Tibial nerve (tissue), 4 donors: ENCODE measurements around the gene SIN3A. TPM values are rescaled to one million over a fixed set of nuclear protein-coding genes. Genes with fewer than 3 reads are reported as not detected.
"Not testable (repeated sequence)": the region's sequence is repeated elsewhere in the genome, so short reads cannot be mapped to it uniquely, and the experiment has no call there.

Source experiments
- DNase-seq, 2 donors: peaks; one replicate each; pipeline ENCODE4 v3.0.0-alpha.2; 2019; ENCODE audit warnings: low spot score in 2 of 2
- H3K27ac ChIP-seq, 4 donors: fragments of 200-600 bp; sonication (generic) in 3 of 4; one replicate each; pipeline ENCODE4 v1.5.1; 2017 to 2019; ENCODE audit warnings: mild to moderate bottlenecking in 1 of 4
- H3K27me3 ChIP-seq, 2 donors: fragments of 200-600 bp; sonication (generic) in 1 of 2; one replicate each; pipeline versions ENCODE4 v1.5.1 to v1.6.0; 2017 to 2019
- H3K36me3 ChIP-seq, 3 donors: fragments of 200-600 bp; sonication (generic); one replicate each; pipeline ENCODE4 v1.5.1; 2018 to 2019
- H3K4me1 ChIP-seq, 4 donors: fragments of 200-600 bp; sonication (generic) in 3 of 4; one replicate each; pipeline ENCODE4 v1.5.1; 2017 to 2019
- H3K4me3 ChIP-seq, 4 donors: fragments of 200-600 bp; sonication (generic) in 3 of 4; one replicate each; pipeline ENCODE4 v1.5.1; 2017 to 2019; ENCODE audit warnings: mild to moderate bottlenecking in 1 of 4, moderate library complexity in 1 of 4
- H3K9me3 ChIP-seq, 4 donors: fragments of 200-600 bp; sonication (generic) in 3 of 4; one replicate each; pipeline ENCODE4 v1.5.1; 2017 to 2019
- EP300 ChIP-seq, 2 donors: sonication (generic); formaldehyde crosslinking; IDR thresholded peaks; one replicate each; pipeline ENCODE4 v1.6.1; 2017; ENCODE audit warnings: antibody characterized with exemption in 2 of 2, mild to moderate bottlenecking in 1 of 2
- POLR2A ChIP-seq, 2 donors: fragments of 450-650 bp; IDR thresholded peaks; one replicate each; pipeline ENCODE4 v1.6.1; 2017; ENCODE audit warnings: antibody characterized with exemption in 2 of 2, mild to moderate bottlenecking in 2 of 2, moderate library complexity in 2 of 2
- WGBS, 2 donors: methylation state at CpG; one replicate each; pipeline ENCODE4 v1.1.5; 2018; 5-methylcytosine and 5-hydroxymethylcytosine counted together
- total RNA-seq, 4 donors: library from RNA; depleted of rRNA; stranded (reverse); fragments of >200 nt; gene quantifications; one replicate each; pipeline ENCODE4 v1.1.0, GENCODE V29; 2016
- TF ChIP-seq, protein P1 (sequence below), 5 experiments: fragments of 200-600 bp in 3 of 5; fragments of 450-650 bp in 2 of 5; sonication (generic) in 3 of 5; IDR thresholded peaks; one replicate each; pipeline ENCODE4 v1.5.1; 2016 to 2019; ENCODE audit warnings: antibody characterized with exemption in 5 of 5, mild to moderate bottlenecking in 3 of 5, moderate library complexity in 2 of 5

SIN3A gene
- total RNA-seq, 4 donors from 2014 or later, result 40.2 to 59.4 (median 43.1) TPM

DNA sequence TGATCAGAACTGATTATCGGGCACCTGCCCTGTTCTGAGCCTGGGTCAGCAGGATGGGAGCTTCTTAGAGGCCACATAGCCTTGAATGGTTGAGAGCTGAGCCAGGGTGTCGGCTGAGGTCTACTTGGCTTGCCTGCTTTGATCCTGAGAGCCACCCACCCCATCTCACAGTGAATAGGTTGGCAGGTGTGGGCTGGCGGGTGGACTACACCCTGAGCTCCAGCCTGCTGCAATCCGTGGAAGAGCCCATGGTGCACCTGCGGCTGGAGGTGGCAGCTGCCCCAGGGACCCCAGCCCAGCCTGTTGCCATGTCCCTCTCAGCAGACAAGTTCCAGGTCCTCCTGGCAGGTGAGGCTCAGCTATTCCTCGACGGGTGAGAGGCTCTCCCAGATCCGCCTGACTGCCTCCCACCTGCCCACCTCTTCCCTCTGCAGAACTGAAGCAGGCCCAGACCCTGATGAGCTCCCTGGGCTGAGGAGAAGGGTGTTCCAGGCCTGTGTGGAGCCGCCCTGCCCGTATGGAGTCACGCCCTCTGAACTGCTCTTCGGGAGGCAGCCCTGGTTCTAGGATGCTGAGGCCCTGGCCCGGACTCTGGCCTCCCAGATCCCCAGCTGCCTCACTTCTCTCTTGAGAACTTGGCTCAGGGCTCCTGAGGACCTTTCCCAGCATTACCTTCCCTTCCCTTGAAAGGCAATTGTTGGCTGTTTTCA lies 111.8 kb downstream of the SIN3A start:
- no peaks in the 10 kb centered on the region for H3K9me3 ChIP-seq
- TF ChIP-seq POLR2A (IDR thresholded peaks at IDR 0.05) (no peak), EP300 (IDR thresholded peaks at IDR 0.05) (no peak)
- TF ChIP-seq, protein P1, sequence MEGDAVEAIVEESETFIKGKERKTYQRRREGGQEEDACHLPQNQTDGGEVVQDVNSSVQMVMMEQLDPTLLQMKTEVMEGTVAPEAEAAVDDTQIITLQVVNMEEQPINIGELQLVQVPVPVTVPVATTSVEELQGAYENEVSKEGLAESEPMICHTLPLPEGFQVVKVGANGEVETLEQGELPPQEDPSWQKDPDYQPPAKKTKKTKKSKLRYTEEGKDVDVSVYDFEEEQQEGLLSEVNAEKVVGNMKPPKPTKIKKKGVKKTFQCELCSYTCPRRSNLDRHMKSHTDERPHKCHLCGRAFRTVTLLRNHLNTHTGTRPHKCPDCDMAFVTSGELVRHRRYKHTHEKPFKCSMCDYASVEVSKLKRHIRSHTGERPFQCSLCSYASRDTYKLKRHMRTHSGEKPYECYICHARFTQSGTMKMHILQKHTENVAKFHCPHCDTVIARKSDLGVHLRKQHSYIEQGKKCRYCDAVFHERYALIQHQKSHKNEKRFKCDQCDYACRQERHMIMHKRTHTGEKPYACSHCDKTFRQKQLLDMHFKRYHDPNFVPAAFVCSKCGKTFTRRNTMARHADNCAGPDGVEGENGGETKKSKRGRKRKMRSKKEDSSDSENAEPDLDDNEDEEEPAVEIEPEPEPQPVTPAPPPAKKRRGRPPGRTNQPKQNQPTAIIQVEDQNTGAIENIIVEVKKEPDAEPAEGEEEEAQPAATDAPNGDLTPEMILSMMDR (IDR thresholded peaks at IDR 0.05), result no peak
- WGBS, 2 donors, result 86 to 91% methylated on average over 10 to 13 of the region's 13 CpGs
- no peak overlapping the region for H3K27ac ChIP-seq
- DNase-seq, result no peak
- no peak overlapping the region for H3K4me3 ChIP-seq
- H3K4me1 ChIP-seq, result peaks cover 0 to 28% (median 8%) of the 10 kb centered on the region in 4 donors
- H3K27me3 ChIP-seq, result no peaks in the 10 kb centered on the region
- peaks cover 0 to 36% (median 0%) of the 10 kb centered on the region in 3 donors for H3K36me3 ChIP-seq

GRCh38 chr15:75338661-75339240 lies 112.7 kb downstream of the SIN3A start:
- Histone ChIP-seq H3K36me3 (peaks cover 0 to 36% (median 0%) of the 10 kb centered on the region in 3 donors), H3K9me3 (no peaks in the 10 kb centered on the region), H3K27ac (no peak overlapping the region), H3K4me3 (no peak overlapping the region), H3K27me3 (no peaks in the 10 kb centered on the region), H3K4me1 (peaks cover 0 to 24% (median 8%) of the 10 kb centered on the region in 4 donors)
- TF ChIP-seq, protein P1 (IDR thresholded peaks at IDR 0.05), result no peak
- TF ChIP-seq EP300 (IDR thresholded peaks at IDR 0.05) (no peak), POLR2A (IDR thresholded peaks at IDR 0.05) (no peak)
- WGBS, 2 donors, result 88 to 89% methylated on average over 10 to 11 of the region's 11 CpGs
- no peak for DNase-seq

DNA sequence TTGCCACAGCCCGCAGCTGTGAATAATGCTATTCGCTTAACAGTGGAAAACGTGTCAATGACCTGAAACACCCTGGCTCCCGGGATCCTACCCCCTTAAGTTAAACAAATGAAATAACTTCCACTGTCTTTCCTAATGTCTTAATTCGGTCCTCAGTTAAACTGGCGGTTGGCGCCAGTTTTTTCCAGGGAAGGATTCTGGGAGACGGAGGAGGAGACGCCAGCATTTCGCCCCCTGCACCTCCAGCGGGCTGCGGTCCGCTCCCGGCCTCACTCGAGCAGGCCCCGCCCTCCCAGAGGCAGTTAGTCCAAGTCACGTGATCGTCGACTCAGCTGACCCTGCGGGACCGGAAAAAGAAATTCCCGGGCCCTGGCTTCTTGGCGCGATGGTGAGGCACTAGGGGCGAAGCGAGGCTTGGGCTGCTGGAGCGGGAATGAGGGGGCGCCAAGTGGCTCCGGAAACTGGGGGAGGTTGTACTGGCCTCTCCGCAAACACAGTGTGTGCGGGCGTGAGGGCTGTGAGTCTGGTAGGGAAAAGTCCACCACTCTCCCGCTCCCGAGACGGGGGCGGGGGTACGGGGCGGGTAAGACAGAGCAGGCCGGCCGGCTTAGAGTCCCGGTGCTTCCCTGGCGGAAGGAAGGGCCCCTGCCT lies 115.7 kb downstream of the SIN3A start, which contains the start of gene COMMD4:
TSS of gene COMMD4 (plus strand) at position 359 of the 651 bp plus-strand sequence. CDS start at position 386, 27 bp downstream.
- Histone ChIP-seq H3K36me3 (peaks cover 0 to 26% (median 0%) of the 10 kb centered on the region in 3 donors), H3K9me3 (no peaks in the 10 kb centered on the region), H3K27me3 (no peaks in the 10 kb centered on the region), H3K27ac (peak within 1 kb of the TSS; percentile 2 to 79 (median 68)), H3K4me3 (peak within 1 kb of the TSS; percentile 54 to 86 (median 84)), H3K4me1 (peaks cover 0 to 21% (median 8%) of the 10 kb centered on the region in 4 donors)
- 0 to 1% methylated on average over 42 of the region's 42 CpGs for WGBS, 2 donors
- TF ChIP-seq POLR2A (IDR thresholded peaks at IDR 0.05) (peak in 1 of 2 donors; percentile 34), EP300 (IDR thresholded peaks at IDR 0.05) (peak; percentile 50 to 90)
- TF ChIP-seq, protein P1 (IDR thresholded peaks at IDR 0.05), result no peak
- DNase-seq, result peak; percentile 97 to 98

- WGBS, 2 donors, result 41 to 46% methylated on average over 3 of the region's 3 CpGs
- H3K9me3 ChIP-seq, result no peaks in the 10 kb centered on the region
- TF ChIP-seq POLR2A (IDR thresholded peaks at IDR 0.05) (no peak), EP300 (IDR thresholded peaks at IDR 0.05) (no peak)
- TF ChIP-seq, protein P1 (IDR thresholded peaks at IDR 0.05), result no peak
- H3K27me3 ChIP-seq, result no peaks in the 10 kb centered on the region
- DNase-seq, result no peak
- H3K27ac ChIP-seq, result peak overlapping the region in 3 of 4 donors; percentile 63 to 79 (median 73)
- H3K36me3 ChIP-seq, result peaks cover 0 to 21% (median 0%) of the 10 kb centered on the region in 3 donors
- peak overlapping the region; percentile 54 to 86 (median 84) for H3K4me3 ChIP-seq
- H3K4me1 ChIP-seq, result peaks cover 0 to 21% (median 8%) of the 10 kb centered on the region in 4 donors
Measured at GRCh38 chr15:75335313-75335704, 116.2 kb downstream of the SIN3A start.

DNA sequence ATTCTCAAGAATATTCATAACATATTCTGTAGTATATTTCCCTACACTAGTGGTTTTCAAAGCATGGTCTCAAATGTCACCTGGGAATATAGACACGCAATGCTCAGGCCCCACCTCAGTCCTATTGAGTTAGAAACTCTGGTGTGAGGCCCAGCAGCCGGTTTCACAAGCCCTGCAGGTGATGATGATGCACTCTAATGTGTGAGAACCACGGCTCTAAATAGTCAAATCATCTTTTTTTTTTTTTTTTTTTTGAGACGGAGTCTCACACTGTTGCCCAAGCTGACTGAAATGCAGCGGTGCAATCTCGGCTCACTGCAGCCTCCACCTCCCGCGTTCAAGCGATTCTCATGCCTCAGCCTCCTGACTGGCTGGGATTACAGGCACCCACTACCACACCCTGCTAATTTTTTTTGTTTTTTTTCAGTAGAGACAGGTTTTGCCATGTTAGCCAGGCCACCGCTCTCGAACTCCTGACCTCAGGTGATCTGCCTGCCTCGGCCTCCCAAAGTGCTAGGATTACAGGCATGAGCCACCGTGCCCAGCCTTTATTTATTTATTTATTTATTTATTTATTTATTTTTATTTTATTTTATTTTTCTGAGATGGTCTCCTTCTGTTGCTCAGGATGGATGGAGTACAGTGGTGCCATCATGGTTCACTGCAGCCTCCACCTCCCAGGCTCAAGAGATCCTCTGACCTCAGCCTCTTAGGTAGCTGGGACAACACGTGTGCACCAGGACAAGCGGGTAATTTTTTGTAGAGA lies 117.7 kb downstream of the SIN3A start:
- DNase-seq, H3K9me3 ChIP-seq, H3K27ac ChIP-seq, H3K27me3 ChIP-seq, H3K4me3 ChIP-seq, H3K36me3 ChIP-seq: not testable (repeated sequence)
- WGBS, 2 donors, result 90 to 91% methylated on average over 15 of the region's 15 CpGs
- peaks cover 0 to 21% (median 8%) of the 10 kb centered on the region in 4 donors for H3K4me1 ChIP-seq

DNA sequence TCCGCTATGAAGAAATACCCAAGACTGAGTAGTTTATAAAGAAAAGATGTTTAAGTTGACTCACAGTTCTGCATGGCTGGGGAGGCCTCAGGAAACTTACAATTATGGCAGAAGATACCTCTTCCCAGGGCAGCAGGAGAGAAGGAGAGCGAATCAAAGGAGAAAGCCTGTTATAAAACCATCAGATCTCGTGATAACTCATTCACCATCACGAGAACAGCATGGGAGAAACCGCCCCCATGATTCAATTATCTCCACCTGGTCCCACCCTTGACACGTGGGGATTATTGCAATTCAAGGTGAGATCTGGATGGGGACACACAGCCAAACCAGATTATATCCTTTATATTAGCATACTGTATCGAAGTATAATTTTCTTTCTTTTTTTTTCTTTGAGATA lies 119.4 kb downstream of the SIN3A start:
- not testable (repeated sequence) for H3K36me3 ChIP-seq, H3K27ac ChIP-seq, H3K9me3 ChIP-seq, DNase-seq, H3K27me3 ChIP-seq, H3K4me3 ChIP-seq
- 73 to 74% methylated on average over 7 of the region's 7 CpGs for WGBS, 2 donors
- H3K4me1 ChIP-seq, result peaks cover 0 to 15% (median 7%) of the 10 kb centered on the region in 4 donors
